RWPE1 (cell line): ENCODE measurements around the gene CAV2.

Experiments used
- CTCF ChIA-PET: fragments of 350-600 bp; sonication (Branson Sonifier 250); formaldehyde crosslinking; extraction: SDS; loops from one replicate; lab custom pipeline; 2021; lab: Yijun Ruan, JAX
- POLR2A ChIA-PET: fragments of 400-600 bp; formaldehyde crosslinking; extraction: SDS; loops from one replicate; lab custom pipeline; 2020; ENCODE audit warnings: antibody characterized with exemption; ENCODE audit not compliant: low non-redundant PET; lab: Yijun Ruan, JAX
- DNase-seq: peaks from one replicate; pipeline ENCODE4 v3.0.0; 2012; ENCODE audit warnings: low spot score
- H3K27ac ChIP-seq: fragments of 450-650 bp; 2 replicates; pipeline ENCODE4 v1.5.1; 2017
- TF ChIP-seq, protein P1 (sequence below): fragments of 450-650 bp; conservative IDR thresholded peaks from 2 replicates; pipeline ENCODE4 v1.5.1; 2017; ENCODE audit warnings: low read depth, mild to moderate bottlenecking

Gene CAV2

DNA sequence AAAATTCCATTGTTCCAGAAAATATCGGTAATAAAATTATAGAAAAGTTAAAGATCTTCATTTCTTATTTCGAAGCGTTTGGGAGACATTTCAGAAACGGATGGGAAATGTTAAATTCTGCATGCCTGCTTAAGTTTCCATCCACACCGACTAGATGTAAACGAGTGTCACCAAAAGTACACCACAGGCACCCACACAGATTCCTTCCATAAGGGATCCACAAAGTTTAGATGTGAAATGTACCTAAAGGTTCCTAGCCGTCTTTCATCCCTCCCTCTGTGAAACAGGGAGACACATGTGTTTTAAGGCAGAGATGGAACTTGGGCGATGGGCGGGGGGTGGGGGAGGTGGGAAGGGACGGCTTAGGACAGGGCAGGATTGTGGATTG lies 24.7 kb downstream of the CAV2 start:
- H3K27ac ChIP-seq: peak overlapping the region; percentile 100
- ChIA-PET POLR2A (no interaction called here), CTCF (interaction anchor here (1.5 to 1.8 kb wide), 2 partner anchors 22 to 265 kb away, joined by 4 to 7 read pairs; no protein-coding TSS in a partner anchor)
- TF ChIP-seq, protein P1, sequence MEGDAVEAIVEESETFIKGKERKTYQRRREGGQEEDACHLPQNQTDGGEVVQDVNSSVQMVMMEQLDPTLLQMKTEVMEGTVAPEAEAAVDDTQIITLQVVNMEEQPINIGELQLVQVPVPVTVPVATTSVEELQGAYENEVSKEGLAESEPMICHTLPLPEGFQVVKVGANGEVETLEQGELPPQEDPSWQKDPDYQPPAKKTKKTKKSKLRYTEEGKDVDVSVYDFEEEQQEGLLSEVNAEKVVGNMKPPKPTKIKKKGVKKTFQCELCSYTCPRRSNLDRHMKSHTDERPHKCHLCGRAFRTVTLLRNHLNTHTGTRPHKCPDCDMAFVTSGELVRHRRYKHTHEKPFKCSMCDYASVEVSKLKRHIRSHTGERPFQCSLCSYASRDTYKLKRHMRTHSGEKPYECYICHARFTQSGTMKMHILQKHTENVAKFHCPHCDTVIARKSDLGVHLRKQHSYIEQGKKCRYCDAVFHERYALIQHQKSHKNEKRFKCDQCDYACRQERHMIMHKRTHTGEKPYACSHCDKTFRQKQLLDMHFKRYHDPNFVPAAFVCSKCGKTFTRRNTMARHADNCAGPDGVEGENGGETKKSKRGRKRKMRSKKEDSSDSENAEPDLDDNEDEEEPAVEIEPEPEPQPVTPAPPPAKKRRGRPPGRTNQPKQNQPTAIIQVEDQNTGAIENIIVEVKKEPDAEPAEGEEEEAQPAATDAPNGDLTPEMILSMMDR: no peak
- no peak for DNase-seq

DNA sequence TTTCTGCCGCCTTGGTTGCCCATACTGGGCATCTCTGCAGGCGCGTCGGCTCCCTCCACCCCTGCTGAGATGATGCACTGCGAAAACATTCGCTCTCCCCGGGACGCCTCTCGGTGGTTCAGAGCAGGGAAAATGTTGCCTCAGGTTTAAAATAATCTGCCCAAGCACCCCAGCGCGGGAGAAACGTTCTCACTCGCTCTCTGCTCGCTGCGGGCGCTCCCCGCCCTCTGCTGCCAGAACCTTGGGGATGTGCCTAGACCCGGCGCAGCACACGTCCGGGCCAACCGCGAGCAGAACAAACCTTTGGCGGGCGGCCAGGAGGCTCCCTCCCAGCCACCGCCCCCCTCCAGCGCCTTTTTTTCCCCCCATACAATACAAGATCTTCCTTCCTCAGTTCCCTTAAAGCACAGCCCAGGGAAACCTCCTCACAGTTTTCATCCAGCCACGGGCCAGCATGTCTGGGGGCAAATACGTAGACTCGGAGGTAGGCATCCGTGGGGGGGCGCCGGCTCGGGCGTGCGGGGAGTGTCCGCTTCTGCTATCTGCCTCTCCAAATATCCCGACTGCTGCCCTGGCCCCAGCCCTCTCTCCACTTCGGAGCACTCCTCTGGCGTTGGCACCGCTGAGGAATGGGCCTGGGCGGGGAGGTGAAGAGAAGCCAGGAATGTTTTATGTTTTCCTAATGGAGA lies 25.2 kb downstream of the CAV2 start, which contains the start of gene CAV1:
Gene CAV1 (plus strand): TSS at position 428 of the 689 bp plus-strand sequence. CDS start 27 bp downstream, at position 455.
- H3K27ac ChIP-seq: peak within 1 kb of the TSS; percentile 100
- CTCF ChIA-PET: interaction anchor here (1.5 to 2.8 kb wide), 4 partner anchors 23 to 267 kb away, joined by 3 to 44 read pairs (median 6); no protein-coding TSS in a partner anchor
- TF ChIP-seq, protein P1: 0 out of 2 replicates have a peak, but pooled peaks have one; percentile 10
- POLR2A ChIA-PET: no interaction called here
- DNase-seq: peak; percentile 96

DNA sequence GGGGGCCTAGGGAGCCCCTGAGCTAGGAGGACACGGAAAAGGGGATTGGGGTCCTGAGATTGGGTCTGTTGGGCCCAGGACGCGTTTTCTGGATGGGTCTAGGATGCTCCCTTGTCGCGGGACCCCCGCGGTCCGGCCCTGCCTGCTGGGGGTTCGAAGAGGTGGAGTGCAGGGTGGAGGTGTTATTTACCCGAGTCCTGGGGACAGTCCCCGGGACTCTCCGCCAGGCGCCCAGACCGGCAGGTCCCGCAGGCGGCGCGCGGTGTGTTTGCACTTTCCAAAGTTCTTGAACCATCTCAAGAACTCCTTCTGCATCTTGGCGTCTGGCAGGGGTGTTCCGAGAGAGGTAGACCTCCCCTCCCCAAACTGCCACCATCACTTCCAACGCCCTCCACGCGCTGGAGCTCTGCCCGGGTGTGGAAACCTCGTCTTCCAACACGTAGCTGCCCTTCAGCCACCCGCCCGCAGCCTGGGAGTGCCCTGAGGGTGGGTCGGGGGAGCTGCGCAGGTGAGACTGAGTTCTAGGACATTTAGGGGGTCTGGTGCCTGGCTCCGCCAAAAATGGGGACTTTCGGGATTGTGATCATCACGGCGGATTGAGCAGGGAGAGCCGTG lies 25.9 kb downstream of the CAV2 start:
- CTCF ChIA-PET: interaction anchor here (0.6 to 2.8 kb wide), 14 partner anchors 9 to 310 kb away, joined by 3 to 44 read pairs (median 3); partner anchors contain the start of gene CAV2

DNA sequence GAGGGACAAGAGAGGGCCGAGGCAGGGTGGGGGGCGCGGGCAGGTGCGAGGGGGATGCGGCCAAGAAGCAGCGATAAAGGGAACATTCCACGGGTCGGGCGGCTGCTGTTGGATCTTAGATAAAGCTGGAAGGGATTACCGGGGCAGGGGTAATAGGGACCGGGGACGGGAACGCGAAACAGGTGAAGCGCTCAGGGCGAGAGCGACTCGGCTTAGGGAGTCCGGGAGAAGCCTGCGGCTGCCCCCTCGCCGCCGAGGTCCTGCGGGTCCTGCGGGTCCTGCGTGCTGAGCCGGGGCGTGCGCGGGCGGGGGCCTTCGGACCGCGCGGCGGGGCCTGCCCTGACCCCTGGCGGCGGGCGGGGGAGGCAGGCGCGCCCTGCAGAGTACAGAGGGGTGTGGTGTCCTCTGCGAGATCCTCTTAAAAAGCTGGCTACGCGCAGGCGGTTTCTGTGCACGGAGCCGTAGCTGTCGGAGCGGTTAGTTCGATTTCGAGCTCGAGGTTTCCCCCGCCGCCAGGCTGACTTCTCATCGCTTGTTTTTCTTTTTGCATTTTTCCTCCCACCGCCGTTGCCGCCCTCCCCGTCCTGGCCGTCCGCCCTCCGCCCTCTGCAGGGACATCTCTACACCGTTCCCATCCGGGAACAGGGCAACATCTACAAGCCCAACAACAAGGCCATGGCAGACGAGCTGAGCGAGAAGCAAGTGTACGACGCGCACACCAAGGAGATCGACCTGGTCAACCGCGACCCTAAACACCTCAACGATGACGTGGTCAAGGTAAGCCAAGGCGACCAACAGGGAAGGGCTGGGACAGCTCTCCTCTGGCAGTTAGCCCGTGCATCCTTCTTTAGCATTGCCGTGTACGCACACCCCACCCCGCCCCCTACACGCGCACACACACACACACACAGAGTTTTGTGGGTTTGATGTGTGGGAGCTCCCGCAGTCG lies 26.6 kb downstream of the CAV2 start:
- ChIA-PET CTCF (interaction anchor here (0.5 to 2.8 kb wide), 25 partner anchors 9 to 309 kb away, joined by 3 to 44 read pairs (median 3); partner anchors contain the start of gene CAV2), POLR2A (interaction anchor here (0.5 to 1.2 kb wide), 5 partner anchors 13 to 266 kb away, joined by 3 to 6 read pairs (median 3); partner anchors contain the start of gene CAV2)
- H3K27ac ChIP-seq: peak overlapping the region; percentile 100
- DNase-seq: peak; percentile 82
- TF ChIP-seq, protein P1: peak; percentile 98

More for the DNA sequence above, 25.9 kb downstream of the CAV2 start:
- DNase-seq: no peak
- TF ChIP-seq, protein P1: no peak
- peak overlapping the region; percentile 100 for H3K27ac ChIP-seq
- POLR2A ChIA-PET: interaction anchor here (0.5 to 1.2 kb wide), 2 partner anchors 23 to 30 kb away, joined by 3 to 6 read pairs; no protein-coding TSS in a partner anchor

DNA sequence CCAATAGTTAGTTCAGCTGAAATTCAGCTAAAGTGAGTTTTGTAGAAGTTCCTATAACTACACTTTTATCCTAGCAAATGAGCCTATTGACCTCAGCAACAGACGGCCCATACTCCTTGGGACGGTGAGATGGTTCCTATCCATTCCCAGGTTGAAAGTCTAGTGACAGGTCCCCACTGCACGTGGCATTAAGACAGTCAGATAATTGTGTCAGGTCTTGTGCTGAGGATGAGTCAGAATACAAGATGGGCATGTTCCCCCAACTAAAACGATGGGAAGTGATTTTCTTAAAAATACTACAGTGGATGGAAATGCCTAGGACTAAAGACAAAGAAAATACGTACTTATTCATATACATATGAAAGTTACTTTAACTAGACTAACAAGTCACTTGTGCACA lies 27.4 kb downstream of the CAV2 start:
- POLR2A ChIA-PET: interaction anchor here (0.7 to 1.2 kb wide), 5 partner anchors 12 to 267 kb away, joined by 3 to 6 read pairs (median 3); partner anchors contain the start of gene CAV2
- CTCF ChIA-PET: interaction anchor here (0.6 to 2.8 kb wide), 8 partner anchors 16 to 269 kb away, joined by 3 to 44 read pairs (median 3); partner anchors contain the start of gene CAV2
- DNase-seq: no peak

More for the DNA sequence above, 27.4 kb downstream of the CAV2 start:
- H3K27ac ChIP-seq: peak overlapping the region; percentile 100
- TF ChIP-seq, protein P1: no peak
